ENCODE data around the gene CTSO. TPM values are rescaled to one million over a fixed set of nuclear protein-coding genes. Genes with fewer than 3 reads are reported as not detected.

The CTSO gene
- total RNA-seq, 4 donors from 2014 or later = 2.9 to 6.4 (median 3.9) TPM

DNA sequence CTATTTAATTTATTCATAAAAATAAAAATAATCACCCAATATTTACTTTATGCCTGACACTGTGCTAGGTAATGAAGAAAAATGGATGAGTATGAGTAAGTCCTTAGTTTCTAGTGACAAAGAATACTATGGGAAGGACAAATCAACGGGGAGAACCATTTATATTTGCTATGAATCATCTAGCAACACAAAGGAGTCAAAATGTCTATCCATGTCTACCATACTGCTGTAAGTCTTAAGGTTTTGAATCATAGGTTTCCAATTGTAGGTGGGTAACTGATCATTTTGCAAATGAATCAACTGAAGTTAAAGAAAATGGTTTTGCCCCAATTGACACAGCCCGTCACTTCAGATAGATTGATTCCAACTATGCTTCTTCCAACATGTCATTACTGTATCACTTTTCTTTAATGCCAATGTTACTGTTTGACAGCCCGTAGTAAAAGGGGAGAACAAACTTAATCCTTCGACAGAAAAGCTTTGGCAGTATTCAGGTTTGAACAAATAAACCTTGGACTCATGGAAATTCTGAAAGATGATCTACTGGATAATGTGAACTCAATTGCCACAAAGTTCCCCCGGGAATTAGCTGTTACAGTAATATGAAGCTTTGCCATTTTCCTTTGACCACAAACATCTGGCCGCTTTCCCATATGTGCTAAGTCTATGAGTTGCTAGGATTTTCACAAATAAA, 47.0 kb downstream of the CTSO start:
- ATAC-seq = no peak

DNA sequence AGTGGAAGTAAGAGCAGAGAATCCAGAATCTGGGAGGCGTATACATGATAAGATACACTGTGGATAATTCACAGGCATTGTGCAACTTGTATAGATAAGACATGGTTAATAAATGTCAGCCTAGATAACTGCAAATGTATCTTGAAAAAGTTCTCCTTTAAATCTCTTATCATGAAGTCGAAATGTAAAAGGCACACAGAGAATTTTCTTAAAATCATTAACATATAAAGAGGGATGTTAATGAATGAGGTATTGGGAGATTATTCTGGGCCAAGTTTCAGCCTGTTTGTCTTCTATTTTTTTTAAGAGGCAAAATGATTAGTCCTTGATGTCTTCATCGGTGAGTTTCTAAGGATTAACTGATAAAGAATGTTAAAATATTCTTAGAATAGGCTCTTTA, 49.3 kb downstream of the CTSO start:
- H3K9me3 ChIP-seq = no peaks in the 10 kb centered on the region
- intact Hi-C loops (cut with DNase I; ENCODE audit: low total_unique reads) = no loop called here

More for the DNA sequence above, 47.0 kb downstream of the CTSO start:
- no peak overlapping the region for H3K27ac ChIP-seq
- in situ Hi-C loops (cut with MboI; ENCODE audit: low sequenced_read_pairs in 4 of 4) (no loop called here), intact Hi-C loops (cut with DNase I; ENCODE audit: low total_unique reads) (no loop called here)
- peaks cover 0 to 7% of the 10 kb centered on the region in 2 donors for H3K4me1 ChIP-seq
- TF ChIP-seq POLR2A (IDR thresholded peaks at IDR 0.05) = no peak
- TF ChIP-seq, protein P1, sequence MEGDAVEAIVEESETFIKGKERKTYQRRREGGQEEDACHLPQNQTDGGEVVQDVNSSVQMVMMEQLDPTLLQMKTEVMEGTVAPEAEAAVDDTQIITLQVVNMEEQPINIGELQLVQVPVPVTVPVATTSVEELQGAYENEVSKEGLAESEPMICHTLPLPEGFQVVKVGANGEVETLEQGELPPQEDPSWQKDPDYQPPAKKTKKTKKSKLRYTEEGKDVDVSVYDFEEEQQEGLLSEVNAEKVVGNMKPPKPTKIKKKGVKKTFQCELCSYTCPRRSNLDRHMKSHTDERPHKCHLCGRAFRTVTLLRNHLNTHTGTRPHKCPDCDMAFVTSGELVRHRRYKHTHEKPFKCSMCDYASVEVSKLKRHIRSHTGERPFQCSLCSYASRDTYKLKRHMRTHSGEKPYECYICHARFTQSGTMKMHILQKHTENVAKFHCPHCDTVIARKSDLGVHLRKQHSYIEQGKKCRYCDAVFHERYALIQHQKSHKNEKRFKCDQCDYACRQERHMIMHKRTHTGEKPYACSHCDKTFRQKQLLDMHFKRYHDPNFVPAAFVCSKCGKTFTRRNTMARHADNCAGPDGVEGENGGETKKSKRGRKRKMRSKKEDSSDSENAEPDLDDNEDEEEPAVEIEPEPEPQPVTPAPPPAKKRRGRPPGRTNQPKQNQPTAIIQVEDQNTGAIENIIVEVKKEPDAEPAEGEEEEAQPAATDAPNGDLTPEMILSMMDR (IDR thresholded peaks at IDR 0.05 in 4 of 5, conservative IDR thresholded peaks at IDR 0.05 in 1 of 5) = no peak
- H3K4me3 ChIP-seq = no peak overlapping the region
- H3K36me3 ChIP-seq = no peaks in the 10 kb centered on the region
- no peaks in the 10 kb centered on the region for H3K9me3 ChIP-seq
- peak in 1 of 2 donors; percentile 5 for DNase-seq
- H3K27me3 ChIP-seq = no peaks in the 10 kb centered on the region

DNA sequence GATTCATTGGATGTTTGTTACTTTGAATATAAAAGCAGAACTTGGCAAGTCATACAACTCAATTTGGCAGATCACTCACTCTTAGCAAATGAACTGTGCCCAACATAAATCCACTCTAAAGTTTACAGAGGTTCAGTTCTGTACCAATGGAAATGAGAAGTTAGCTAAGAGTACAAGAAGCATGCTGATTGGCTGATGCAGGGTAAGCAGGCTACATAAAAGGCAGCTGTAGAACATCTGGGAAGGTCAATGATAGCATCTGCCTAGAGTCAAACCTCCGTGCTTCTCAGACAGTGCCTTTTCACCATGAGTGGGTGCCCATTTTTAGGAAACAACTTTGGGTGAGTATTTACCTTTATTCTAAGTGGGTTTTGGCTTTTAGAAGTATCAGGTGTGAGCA, 50.2 kb downstream of the CTSO start, which contains the start of gene TDO2:
Gene TDO2, plus strand, starts transcription at position 244 of the 400 bp plus-strand sequence. Its CDS starts 63 bp downstream, at position 307.
- no peaks in the 10 kb centered on the region for H3K9me3 ChIP-seq
- H3K36me3 ChIP-seq = no peaks in the 10 kb centered on the region
- H3K27me3 ChIP-seq = no peaks in the 10 kb centered on the region
- no peak for TF ChIP-seq POLR2A (IDR thresholded peaks at IDR 0.05)
- TF ChIP-seq, protein P1 (IDR thresholded peaks at IDR 0.05 in 4 of 5, conservative IDR thresholded peaks at IDR 0.05 in 1 of 5) = no peak
- H3K27ac ChIP-seq = no peak within 1 kb of the TSS
- H3K4me1 ChIP-seq = peaks cover 0 to 7% of the 10 kb centered on the region in 2 donors
- H3K4me3 ChIP-seq = no peak within 1 kb of the TSS
- DNase-seq = no peak
- intact Hi-C loops (cut with DNase I; ENCODE audit: low total_unique reads) = no loop called here
- in situ Hi-C loops (cut with MboI; ENCODE audit: low sequenced_read_pairs in 4 of 4) = no loop called here
- no peak for ATAC-seq

More for the DNA sequence above, 49.3 kb downstream of the CTSO start:
- DNase-seq = no peak
- Histone ChIP-seq H3K4me1 (peaks cover 0 to 7% of the 10 kb centered on the region in 2 donors), H3K36me3 (no peaks in the 10 kb centered on the region), H3K27me3 (no peaks in the 10 kb centered on the region), H3K27ac (no peak overlapping the region), H3K4me3 (no peak overlapping the region)
- ATAC-seq = no peak
- TF ChIP-seq, protein P1 (IDR thresholded peaks at IDR 0.05 in 4 of 5, conservative IDR thresholded peaks at IDR 0.05 in 1 of 5) = no peak
- TF ChIP-seq POLR2A (IDR thresholded peaks at IDR 0.05) = no peak
- in situ Hi-C loops (cut with MboI; ENCODE audit: low sequenced_read_pairs in 4 of 4) = no loop called here

DNA sequence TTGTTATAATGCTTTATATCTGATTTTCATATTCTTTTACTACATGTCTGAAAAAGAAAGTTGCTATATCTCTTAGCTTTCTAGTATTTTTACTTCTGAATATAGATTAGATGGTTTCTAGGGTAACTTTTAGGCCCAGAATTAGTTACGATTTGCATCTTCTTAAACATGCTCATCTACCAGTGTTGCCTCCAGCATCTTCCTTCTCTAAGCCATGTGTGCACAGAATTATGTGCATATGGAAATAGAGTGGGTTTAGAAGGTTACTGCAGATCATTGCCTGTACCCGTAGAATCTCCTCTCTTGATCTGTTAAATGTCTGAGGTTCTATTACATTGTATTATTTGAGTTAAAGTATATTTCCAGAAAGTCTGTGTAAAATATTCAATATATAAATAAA, 52.7 kb downstream of the CTSO start:
- Histone ChIP-seq H3K27ac (no peak overlapping the region), H3K36me3 (no peaks in the 10 kb centered on the region), H3K9me3 (no peaks in the 10 kb centered on the region), H3K27me3 (no peaks in the 10 kb centered on the region), H3K4me1 (no peaks in the 10 kb centered on the region), H3K4me3 (no peak overlapping the region)
- DNase-seq (no peak), ATAC-seq (no peak)
- TF ChIP-seq, protein P1 (IDR thresholded peaks at IDR 0.05 in 4 of 5, conservative IDR thresholded peaks at IDR 0.05 in 1 of 5) = no peak
- TF ChIP-seq POLR2A (IDR thresholded peaks at IDR 0.05) = no peak
- in situ Hi-C loops (cut with MboI; ENCODE audit: low sequenced_read_pairs in 4 of 4) (no loop called here), intact Hi-C loops (cut with DNase I; ENCODE audit: low total_unique reads) (no loop called here)

Measured in gastrocnemius medialis (tissue), 4 donors.